ENCODE results near the gene PLAGL2. TPM values are rescaled to one million over a fixed set of nuclear protein-coding genes. Genes with fewer than 3 reads are reported as not detected.

Gene PLAGL2
- total RNA-seq, 1 donor from 2014 or later, result 59.3 TPM

- TF ChIP-seq CTCF (IDR thresholded peaks at IDR 0.05; ENCODE audit: unreplicated experiment), result no peak
- H3K4me1 Mint-ChIP-seq (ENCODE audit: low read depth), result peaks cover 5% of the 10 kb centered on the region
- H3K4me3 Mint-ChIP-seq (ENCODE audit: low read depth), result no peak overlapping the region
- DNase-seq (ENCODE audit: low spot score, unreplicated experiment), result no peak
- peaks cover 23% of the 10 kb centered on the region for H3K36me3 Mint-ChIP-seq (ENCODE audit: insufficient read depth)
- no peaks in the 10 kb centered on the region for H3K9me3 Mint-ChIP-seq (ENCODE audit: low read depth)
- H3K27ac Mint-ChIP-seq, result no peak overlapping the region
- no peaks in the 10 kb centered on the region for H3K27me3 Mint-ChIP-seq
Measured at GRCh38 chr20:32213870-32214269, 6.3 kb upstream of the PLAGL2 start.

GRCh38 chr20:32209850-32210605, 2.5 kb upstream of the PLAGL2 start:
- no peaks in the 10 kb centered on the region for H3K27me3 Mint-ChIP-seq
- peak overlapping the region; percentile 31 for H3K4me3 Mint-ChIP-seq (ENCODE audit: low read depth)
- H3K4me1 Mint-ChIP-seq (ENCODE audit: low read depth), result peaks cover 31% of the 10 kb centered on the region
- no peaks in the 10 kb centered on the region for H3K9me3 Mint-ChIP-seq (ENCODE audit: low read depth)
- DNase-seq (ENCODE audit: low spot score, unreplicated experiment), result no peak
- peak overlapping the region; percentile 86 for H3K27ac Mint-ChIP-seq
- TF ChIP-seq CTCF (IDR thresholded peaks at IDR 0.05; ENCODE audit: unreplicated experiment), result no peak
- peaks cover 13% of the 10 kb centered on the region for H3K36me3 Mint-ChIP-seq (ENCODE audit: insufficient read depth)

- no peak for DNase-seq (ENCODE audit: low spot score, unreplicated experiment)
- H3K27ac Mint-ChIP-seq, result peak overlapping the region; percentile 86
- H3K9me3 Mint-ChIP-seq (ENCODE audit: low read depth), result no peaks in the 10 kb centered on the region
- H3K4me1 Mint-ChIP-seq (ENCODE audit: low read depth), result peaks cover 45% of the 10 kb centered on the region
- no peaks in the 10 kb centered on the region for H3K27me3 Mint-ChIP-seq
- TF ChIP-seq CTCF (IDR thresholded peaks at IDR 0.05; ENCODE audit: unreplicated experiment), result no peak
- peak overlapping the region; percentile 87 for H3K4me3 Mint-ChIP-seq (ENCODE audit: low read depth)
- H3K36me3 Mint-ChIP-seq (ENCODE audit: insufficient read depth), result peaks cover 11% of the 10 kb centered on the region
Measured at GRCh38 chr20:32208499-32209154, 1.1 kb upstream of the PLAGL2 start.

GRCh38 chr20:32206760-32207625, 550 bp downstream of the PLAGL2 start:
- Mint-ChIP-seq H3K4me1 (ENCODE audit: low read depth) (peaks cover 50% of the 10 kb centered on the region), H3K27ac (peak overlapping the region; percentile 99), H3K36me3 (ENCODE audit: insufficient read depth) (peaks cover 11% of the 10 kb centered on the region), H3K4me3 (ENCODE audit: low read depth) (peak overlapping the region; percentile 97), H3K9me3 (ENCODE audit: low read depth) (no peaks in the 10 kb centered on the region), H3K27me3 (no peaks in the 10 kb centered on the region)
- TF ChIP-seq CTCF (IDR thresholded peaks at IDR 0.05; ENCODE audit: unreplicated experiment), result no peak
- no peak for DNase-seq (ENCODE audit: low spot score, unreplicated experiment)

Data from progenitor cell of endocrine pancreas (in vitro differentiated cells).